HG03095 (cell line): ENCODE measurements around the gene ABLIM2.

ENCODE experiments used
- ATAC-seq: cut with Tn5 transposase; IDR thresholded peaks from one replicate; pipeline ENCODE4 v1.9.1; 2021; ENCODE audit warnings: moderate library complexity; ENCODE audit not compliant: unreplicated experiment

Gene ABLIM2

GRCh38 chr4:8176547-8177399, 18.2 kb upstream of the ABLIM2 start:
- ATAC-seq: peak; percentile 64

GRCh38 chr4:8175686-8176085, 17.1 kb upstream of the ABLIM2 start:
- ATAC-seq: no peak

DNA sequence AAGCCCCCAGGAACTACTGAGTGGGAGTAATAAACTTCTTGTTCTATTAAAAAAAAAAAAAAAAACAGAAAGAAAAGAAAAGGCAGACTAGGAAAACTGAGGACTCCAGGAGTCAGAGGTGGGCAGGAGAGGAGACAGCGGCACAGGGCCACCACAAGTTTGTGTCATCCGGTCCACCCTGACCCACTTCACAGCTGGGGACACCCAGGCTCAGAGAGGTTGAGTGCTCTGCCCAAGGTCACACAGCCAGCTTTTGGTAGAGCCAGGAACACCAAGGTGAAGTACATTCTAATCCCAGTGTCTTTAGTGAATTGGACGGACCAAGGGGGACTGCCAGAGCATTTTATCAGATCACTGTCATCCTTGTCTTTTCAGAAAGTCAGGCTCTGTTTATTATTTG, 16.4 kb upstream of the ABLIM2 start:
- ATAC-seq: no peak

- ATAC-seq: no peak
Observed at GRCh38 chr4:8173492-8174242, 15.1 kb upstream of the ABLIM2 start.

GRCh38 chr4:8171984-8172924, 13.6 kb upstream of the ABLIM2 start:
- peak; percentile 78 for ATAC-seq

- no peak for ATAC-seq
Observed at GRCh38 chr4:8171266-8171665, 12.7 kb upstream of the ABLIM2 start.

DNA sequence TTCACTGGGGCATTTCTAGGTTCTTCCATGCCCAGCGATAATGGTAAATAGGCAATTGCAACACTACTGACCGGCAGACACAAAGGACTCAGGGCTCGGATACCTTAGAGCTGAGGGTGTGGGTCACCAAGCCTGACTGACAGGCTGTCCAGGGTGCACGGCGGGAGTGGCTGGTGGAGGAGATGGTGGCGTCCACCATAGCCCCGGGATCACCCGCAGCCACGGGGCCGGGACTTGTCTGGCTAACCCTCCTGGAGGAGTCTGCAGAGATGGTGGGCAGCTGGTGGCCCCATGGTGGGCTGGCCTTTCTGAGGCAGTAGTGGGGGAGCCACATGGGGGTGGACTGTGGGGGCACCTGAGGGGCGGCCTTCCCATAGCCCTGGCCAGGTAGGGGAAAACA, 11.7 kb upstream of the ABLIM2 start:
- no peak for ATAC-seq

GRCh38 chr4:8169763-8170162, 11.2 kb upstream of the ABLIM2 start:
- no peak for ATAC-seq

DNA sequence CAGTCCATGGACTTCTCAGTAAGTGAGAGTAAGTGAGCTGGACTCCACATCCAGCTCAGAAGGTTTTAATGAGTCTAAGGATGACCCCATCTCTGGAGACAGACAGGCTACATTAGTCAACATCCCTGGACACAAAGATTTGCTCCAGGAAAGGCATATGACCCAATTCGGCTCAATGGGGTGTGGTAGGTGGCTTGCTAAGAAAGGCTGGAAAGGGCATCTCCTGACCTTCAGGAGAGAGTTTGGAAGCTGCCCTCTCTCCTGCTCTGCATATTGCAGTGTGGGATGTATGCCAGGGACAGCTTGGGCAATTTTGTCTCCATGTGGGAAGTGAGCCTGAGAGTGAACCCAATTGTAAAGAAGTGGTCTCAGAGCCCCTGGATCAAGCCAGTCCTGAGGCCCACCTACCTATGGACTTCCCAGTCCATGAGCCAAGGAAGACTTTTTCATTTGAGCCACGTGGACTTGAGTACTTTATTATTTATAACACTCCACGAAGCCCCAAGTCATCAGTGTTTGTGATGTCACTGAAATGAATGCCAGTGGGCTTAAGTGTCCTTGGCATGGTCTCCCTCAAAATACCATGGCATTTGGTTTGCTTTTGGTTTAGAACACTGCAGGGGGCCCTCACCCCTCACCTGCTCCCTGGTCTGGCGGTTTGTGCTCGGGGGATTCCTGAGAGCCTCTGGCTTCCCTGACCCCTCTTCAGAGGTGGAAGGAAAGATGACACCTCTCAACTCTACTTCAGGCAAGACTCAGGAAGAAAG, 10.4 kb upstream of the ABLIM2 start:
- no peak for ATAC-seq

- ATAC-seq: no peak
Observed at GRCh38 chr4:8168232-8168631, 9.6 kb upstream of the ABLIM2 start.

DNA sequence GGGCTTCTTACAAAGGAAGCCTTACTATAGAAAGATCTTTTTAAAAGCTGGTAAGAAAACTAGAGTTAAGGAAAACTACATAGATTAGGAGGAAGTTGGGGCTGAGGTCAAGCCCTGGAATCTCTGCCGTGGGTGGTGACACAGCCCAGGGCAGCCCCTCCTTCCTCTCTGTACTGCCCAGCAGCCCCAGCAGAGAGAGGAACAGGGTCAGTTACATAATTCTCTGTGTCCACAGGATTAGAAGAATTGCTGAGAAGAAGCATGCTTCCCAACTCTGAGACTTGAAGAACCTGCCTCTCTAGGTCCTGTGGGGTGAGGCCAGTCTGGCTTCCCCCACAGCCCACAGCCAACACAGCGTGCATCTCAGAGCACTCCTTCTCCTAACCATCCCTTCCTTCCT, 9.2 kb upstream of the ABLIM2 start:
- no peak for ATAC-seq

GRCh38 chr4:8167291-8167690, 8.7 kb upstream of the ABLIM2 start:
- ATAC-seq: no peak

DNA sequence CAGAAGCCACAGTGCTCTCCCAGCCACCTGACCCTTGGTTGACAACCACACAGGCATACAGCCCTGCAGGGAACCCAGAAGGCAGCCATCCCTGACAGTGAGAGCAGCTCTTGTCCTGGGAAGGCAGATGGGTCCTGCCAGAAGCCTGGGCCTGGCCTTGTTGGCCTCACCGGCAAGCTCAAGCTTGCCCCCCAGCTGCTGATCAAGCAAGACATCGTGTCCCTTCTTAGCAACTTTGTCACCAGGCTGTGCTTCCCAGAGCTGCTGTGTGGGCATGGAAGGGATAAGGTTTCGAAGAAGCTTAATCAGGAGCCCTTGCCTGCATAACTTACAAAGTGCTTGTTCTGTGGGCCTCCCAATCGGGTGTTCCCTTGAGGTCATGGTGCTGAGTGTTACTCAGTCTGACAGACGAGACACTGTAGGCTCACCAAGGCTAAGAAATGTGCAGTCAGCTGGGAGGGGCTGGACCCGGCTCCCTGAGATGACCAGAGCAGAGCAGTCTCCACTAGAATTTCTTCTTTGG, 6.8 kb upstream of the ABLIM2 start:
- no peak for ATAC-seq

DNA sequence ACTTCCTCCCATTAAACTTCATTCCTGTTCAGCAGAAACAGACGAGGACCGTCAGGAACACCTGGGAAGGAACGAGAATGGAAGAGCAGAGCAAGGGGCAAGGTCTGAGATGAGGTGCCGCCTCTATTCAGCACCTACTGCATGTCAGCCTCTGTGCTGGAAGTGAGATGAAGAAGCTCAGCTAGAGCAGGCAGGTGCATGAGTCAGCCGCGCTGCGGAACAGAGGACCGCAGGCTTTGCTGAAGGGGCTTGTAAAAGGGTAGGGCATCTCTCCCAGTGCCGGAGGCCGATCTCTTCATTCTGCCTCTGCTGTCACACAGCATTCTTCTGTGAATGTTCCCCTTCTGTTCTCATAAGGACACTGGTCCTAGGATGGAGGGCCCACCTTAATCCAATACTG, 6.1 kb upstream of the ABLIM2 start:
- no peak for ATAC-seq

DNA sequence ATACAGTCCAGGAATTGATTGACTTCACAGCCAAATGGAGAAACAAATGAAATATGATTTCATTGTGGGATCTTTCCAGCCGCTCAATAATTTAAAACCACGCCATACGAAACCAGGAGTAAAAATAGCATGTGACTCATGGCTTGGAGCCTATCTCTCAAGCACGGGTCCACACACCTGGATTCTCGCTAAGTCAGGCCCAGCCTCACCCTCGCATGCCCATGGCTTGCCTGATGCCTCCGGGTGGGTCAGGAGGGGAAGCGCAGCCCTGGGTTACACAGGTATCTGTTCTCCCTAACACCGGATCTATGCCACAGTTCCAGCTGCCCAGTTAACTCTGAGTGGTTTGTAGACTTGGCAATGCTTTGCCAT, 5.6 kb upstream of the ABLIM2 start:
- ATAC-seq: no peak

GRCh38 chr4:8163436-8164193, 5.0 kb upstream of the ABLIM2 start:
- no peak for ATAC-seq

DNA sequence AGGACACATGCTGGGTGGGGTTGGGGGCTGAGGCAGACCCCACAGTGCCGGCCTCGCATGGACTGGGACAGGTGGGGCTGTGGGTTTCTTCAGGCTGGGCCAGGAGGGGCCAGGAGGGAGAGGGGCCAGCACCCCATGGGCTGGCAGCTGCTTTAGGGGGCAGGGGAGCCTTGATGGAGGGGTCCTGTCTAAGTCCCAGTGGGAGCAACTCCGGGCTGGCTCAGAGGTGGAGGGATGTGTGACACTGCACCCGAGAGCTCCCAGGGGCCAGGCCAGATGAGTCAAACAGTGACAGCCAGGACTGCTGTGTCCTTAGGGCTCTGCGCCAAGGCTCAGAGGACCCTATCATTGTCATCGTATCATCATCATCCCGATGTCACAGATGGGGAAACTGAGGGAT, 4.4 kb upstream of the ABLIM2 start:
- ATAC-seq: no peak

DNA sequence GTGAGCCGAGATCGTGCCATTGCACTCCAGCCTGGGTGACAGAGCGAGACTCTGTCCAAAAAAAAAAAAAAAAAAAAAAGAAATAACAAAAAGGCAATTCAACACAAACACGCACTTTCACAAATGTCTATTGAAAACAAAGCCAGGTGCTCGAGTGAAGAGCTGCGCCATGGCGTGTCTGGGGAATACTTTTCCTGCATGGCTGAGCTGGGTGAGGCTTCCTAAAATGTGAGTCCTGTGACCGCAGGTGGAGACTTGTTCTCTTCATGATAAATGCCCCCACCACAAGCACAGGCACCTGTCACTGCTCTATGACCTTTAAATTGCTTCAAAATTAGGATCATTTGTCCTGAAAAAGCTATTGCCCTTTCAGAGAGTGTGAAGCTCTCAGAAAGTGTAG, 4.0 kb upstream of the ABLIM2 start:
- no peak for ATAC-seq

- no peak for ATAC-seq
Observed at GRCh38 chr4:8160572-8160971, 2.0 kb upstream of the ABLIM2 start.

DNA sequence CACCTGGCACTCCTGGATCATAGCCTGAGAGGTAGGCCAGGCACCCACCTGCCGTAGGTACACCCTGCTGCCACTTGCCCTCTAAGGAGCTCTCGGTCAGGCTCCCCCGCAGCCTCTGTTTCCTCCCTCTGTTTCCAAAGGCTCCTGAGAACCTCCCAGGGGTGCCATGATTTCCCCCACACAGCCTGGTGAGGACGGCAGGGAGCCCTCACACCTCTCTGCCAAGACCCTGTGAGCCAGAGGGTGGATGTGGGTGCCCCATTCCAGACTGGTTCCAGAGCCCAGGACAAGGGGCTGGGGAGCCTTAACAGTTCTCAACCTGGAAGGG, 1.6 kb upstream of the ABLIM2 start:
- ATAC-seq: no peak
